ENCODE measurements around the gene GPT2.
"Not testable (repeated sequence)": the region's sequence is repeated elsewhere in the genome, so short reads cannot be mapped to it uniquely, and the experiment has no call there.

Gene GPT2

GRCh38 chr16:46923513-46924295, 39.5 kb downstream of the GPT2 start:
- no peak for DNase-seq

- DNase-seq = no peak
Observed at GRCh38 chr16:46924402-46924801, 40.2 kb downstream of the GPT2 start.

- DNase-seq = no peak
Observed at GRCh38 chr16:46926470-46927225, 42.5 kb downstream of the GPT2 start.

DNA sequence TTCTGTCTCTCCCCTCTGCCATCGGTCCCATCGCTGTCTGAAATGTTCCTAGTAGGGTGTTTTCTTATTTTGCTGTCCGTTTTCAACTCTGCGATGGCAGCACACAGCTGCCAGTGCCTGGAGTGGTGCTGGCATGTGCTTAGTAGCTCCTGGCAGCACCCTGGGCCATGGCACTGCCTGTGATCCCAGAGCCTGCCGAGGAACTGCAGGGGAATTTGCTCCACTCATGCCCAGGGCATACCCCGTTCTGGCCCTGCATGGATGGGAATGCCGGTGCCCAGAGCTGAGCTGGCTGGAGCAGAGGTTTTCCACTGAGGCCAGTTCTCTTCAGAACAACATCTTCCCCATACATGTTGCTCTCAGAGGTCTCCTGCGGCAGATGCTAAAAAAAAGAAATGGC, 43.1 kb downstream of the GPT2 start:
- no peak for DNase-seq

GRCh38 chr16:46928811-46929210, 44.6 kb downstream of the GPT2 start:
- DNase-seq = no peak

DNA sequence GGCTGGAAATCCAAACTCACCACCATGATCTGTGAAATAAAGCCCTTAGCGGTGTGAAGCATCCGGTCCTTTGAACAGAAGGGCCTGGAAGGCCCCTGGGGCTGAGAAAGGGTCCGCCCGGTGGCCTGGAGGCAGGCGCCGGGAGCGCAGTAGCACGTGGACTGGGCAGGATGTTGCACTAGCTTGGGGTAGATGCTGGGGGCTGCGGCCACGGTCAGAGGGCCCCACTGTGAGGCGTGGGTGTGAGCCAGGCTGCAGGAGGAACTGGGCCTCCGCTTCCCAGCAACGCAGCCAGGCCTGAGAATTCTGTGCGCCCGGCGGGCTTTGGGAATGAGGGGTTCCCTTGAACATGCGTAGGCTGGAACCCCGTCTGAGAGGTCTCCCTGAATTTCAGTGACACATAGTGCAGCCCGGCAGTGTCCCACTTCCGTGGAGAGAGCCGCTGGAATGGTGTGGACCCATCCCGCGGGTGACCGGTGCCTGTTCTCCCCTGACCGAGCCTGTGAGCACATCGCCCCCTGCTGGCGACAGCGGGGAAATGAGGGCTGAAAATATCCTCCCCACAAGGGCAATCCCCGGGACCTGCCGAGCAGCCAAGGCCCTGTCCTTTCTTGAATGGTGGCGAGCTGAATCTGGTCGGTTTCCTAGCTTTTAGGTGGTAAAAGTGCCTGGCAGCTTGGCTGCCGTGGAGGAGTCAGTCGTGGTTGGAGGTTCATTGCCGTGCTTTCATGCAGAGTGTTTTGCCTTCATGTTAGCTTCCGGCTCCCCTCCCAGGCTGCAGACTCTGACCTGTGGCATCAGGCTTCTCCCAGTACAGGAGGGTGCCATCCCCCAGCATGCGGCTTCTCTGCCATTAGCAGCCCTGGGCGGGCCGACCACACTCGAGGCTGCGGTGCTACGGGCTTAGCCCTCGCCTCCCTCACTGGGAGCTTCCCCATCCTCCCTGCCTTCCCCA, 45.5 kb downstream of the GPT2 start:
- no peak for DNase-seq

GRCh38 chr16:46930861-46931260, 46.7 kb downstream of the GPT2 start:
- no peak for DNase-seq

- no peak for DNase-seq
Observed at GRCh38 chr16:46932802-46933201, 48.6 kb downstream of the GPT2 start.

DNA sequence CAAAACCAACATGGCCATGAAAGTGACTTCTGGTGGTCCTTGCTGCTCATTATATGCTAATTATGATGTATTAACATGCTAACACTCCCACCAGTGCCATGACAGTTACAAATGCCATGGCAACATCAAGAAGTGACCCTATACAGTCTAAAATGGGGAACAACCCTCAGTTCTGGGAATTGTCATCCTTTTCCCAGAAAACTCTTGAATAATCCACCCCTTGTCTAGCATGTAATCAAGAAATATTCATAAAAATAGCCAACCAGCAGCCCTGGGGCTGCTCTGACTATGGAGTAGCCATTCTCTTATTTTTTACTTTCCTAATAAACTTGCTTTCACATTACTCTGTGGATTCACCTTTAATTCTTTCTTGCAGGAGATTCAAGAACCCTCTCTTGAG, 53.4 kb downstream of the GPT2 start:
- no peak for DNase-seq

DNA sequence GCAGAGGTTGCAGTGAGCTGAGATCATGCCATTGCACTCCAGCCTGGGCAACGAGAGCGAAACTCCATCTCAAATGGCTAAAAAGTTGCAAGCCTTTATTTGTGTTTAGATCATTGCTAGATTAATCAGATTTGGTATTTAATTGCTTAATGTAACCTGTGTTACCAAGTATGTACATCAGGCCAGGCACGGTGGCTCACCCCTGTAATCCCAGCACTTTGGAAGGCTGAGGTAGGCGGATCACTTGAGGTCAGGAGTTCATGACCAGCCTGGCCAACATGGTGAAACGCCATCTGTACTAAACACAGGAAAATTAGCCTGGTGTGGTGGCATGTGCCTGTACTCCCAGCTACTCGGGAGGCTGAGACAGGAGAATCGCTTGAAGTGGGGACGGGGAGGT, 60.6 kb downstream of the GPT2 start:
- not testable (repeated sequence) for DNase-seq

- no peak for DNase-seq
Observed at GRCh38 chr16:46947900-46948547, 63.9 kb downstream of the GPT2 start.

DNA sequence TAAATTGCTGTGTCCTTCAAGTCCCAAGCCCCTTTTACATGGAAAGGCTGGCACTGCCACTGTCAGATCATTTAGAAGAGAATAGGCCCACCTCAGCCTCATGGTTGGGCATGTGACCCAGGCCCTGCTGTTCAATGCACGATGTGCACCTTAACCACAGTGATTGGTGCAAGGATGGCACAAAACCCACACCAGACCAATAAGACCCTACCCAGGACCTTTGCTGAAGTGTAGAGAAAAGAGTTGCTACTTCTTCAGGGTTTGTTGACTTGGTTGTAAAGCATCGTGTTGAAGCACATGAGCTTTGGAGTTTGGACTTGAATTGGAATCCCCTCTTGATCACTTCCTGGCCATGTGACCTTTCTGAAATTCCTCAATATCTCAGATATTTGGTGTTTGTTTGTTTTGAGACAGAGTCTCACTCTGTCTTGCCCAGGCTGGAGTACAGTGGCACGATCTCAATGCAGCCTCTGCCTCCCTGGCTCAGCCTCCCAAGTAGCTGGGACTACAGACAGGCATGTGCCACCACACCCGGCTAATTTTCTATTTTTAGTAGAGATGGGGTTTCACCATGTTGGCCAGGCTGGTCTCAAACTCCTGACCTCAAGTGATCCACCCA, 64.5 kb downstream of the GPT2 start:
- no peak for DNase-seq

- DNase-seq = no peak
Observed at GRCh38 chr16:46949241-46949892, 65.2 kb downstream of the GPT2 start.

DNA sequence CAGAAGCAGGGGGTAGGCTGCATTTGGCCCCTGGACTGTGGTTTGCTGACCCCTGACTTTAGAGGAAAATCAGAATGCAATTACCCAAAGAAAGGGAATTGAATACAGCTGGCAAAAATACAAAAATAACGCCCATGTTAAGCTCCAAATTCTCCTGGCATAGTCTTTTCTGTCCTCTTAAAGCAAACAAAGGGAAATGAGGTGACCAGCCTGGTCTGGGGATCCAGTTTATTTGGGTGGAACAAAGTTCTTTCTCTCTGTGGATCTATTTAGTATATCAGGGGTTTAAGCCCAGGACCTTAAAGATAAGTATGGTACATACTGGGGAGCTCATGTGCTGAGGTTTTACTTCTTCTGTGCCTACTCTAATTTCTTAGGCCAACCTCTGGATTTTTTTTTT, 65.8 kb downstream of the GPT2 start:
- DNase-seq = no peak

DNA sequence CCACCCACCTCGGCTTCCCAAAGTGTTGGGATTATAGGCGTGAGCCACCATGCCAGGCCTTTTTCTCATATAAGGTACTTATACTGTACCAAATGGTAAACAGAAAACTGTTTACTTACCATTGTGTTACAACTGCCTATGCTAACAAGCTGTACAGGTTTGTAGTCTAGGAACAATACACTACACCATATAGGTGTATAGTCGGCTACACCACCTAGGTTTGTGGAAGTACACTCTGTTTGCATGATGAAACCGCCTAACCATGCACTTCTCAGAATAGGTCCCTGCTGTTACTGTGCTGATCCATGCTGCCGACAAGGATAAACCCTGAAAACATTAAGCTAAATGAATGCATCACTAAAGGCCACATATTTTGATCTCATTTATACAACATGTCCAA, 70.4 kb downstream of the GPT2 start:
- DNase-seq = no peak

DNA sequence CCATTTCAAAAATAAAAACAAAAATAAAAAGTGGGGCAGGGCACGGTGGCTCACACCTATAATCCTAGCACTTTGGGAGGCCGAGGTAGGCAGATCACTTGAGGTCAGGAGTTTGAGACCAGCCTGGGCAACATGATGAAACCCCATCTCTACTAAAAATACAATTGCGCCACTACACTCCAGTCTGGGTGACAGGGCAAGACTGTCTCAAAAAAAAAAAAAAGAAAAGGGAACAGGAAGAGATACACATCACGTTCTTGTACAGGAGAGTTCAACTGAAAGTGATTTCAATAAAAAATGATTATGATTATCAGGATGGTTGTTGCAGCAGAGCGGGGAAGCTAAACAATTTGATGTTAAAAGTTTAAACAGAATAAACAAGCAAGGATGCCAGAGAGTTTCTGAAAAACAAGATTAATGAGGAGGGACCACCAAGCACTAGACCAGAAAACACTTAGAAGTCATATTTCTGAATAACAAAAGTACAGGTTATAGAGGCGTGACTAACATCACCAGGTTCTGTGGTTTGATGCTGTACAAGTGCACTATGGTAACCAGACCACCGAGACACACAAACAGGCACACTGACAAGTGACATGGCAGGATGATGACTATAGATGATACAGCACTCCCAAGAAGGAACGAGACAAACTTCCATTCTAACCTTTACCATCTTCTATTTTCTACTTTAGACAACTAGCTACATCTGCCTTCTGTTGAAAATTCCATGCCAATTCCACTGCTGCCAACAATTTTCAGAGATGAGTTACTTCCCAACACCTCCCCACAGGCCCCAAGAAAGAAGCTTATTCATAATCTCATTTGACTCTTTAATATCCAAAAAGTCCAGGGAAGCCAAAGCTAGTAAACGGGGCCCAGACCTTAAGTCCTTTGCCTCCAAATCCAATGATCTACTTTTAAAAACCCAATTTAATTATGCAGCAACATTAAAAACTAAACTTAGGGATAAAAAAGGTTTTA, 77.5 kb downstream of the GPT2 start:
- DNase-seq = no peak

DNA sequence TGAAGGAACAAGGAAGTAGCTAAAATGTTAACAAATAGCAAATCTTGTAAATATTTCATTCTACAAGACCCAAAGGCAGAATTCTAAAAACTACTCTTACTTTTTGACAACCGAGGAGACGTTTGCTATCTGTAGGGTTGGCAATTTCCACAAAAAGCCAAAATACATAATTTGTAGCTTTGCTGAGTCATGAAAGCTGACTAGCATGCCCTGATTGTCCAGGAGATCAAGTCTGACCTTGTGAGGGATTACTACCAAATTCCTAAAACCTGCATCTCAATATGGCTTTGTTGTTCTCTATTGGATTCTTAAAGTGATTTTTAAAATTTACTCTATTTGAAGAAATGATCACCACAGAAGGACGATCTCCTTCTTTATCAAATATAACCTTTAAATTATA, 78.5 kb downstream of the GPT2 start:
- no peak for DNase-seq

DNA sequence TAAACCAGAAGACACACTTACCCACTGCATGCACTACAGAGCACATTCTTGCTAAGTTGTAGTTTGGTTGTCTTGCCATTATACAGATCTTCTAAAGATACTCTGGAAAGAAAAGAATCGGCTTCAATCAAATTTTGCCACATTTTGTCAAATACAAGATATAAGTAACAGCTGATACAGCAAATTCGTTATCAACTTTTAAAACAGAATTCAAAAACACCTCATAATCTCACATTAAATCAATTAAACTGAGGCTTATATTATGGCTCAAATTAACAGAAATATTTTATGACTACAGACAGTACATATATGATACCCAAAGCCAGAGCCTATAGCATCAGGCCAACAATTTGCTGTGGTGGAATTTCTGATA, 83.9 kb downstream of the GPT2 start:
- no peak for DNase-seq

DNA sequence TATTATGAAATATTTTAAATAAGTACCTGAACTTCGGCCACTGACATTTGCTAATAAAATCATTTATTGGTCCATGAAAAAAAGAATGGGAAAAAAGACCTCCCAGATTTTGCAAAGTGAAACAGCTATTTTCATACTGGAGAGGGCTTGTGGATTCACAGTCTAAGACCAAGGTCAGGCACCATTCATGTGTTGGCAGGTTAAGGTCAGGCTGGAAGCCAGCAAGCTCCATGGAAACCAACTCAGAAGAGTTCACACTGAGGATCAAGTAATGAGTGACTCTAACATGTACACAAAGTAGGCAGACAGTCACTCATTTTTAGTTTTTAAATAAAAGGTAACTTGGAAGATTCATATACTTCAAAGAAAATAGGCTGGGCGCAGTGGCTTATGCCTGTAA, 85.9 kb downstream of the GPT2 start:
- DNase-seq = no peak

- DNase-seq = no peak
Observed at GRCh38 chr16:46971271-46971670, 87.1 kb downstream of the GPT2 start.
